OCI-LY1 (cell line): Measurements from ENCODE around the gene GRIN3B.

Experiments
- H2AFZ ChIP-seq: fragments of 200-600 bp; sonication (generic), shearing (Covaris generic); 2 replicates; pipeline ENCODE4 v1.6.0; 2014; ENCODE audit warnings: antibody characterized with exemption, mild to moderate bottlenecking, low read length
- H3F3A ChIP-seq: fragments of 200-600 bp; sonication (generic), shearing (Covaris generic); 2 replicates; pipeline ENCODE4 v1.6.0; 2014; ENCODE audit warnings: mild to moderate bottlenecking, antibody characterized with exemption, low read length, moderate library complexity; ENCODE audit not compliant: insufficient read depth
- H3K27ac ChIP-seq: fragments of 200-600 bp; sonication (generic); 2 replicates; pipeline ENCODE4 v1.5.1; 2014; ENCODE audit warnings: low read length, mixed run types, mild to moderate bottlenecking, low read depth; ENCODE audit not compliant: poor library complexity, severe bottlenecking
- H3K27me3 ChIP-seq: fragments of 200-600 bp; sonication (generic); 2 replicates; pipeline ENCODE4 v1.6.0; 2014; ENCODE audit warnings: antibody characterized with exemption, mild to moderate bottlenecking, low read length, moderate library complexity; ENCODE audit not compliant: insufficient read depth
- H3K36me3 ChIP-seq: fragments of 200-600 bp; sonication (generic); 2 replicates; pipeline ENCODE4 v1.6.1; 2014; ENCODE audit warnings: mild to moderate bottlenecking, antibody characterized with exemption, low read length, moderate library complexity, mixed read lengths; ENCODE audit not compliant: insufficient read depth
- H3K4me1 ChIP-seq: fragments of 200-600 bp; sonication (generic); 2 replicates; pipeline ENCODE4 v1.5.1; 2014; ENCODE audit warnings: mild to moderate bottlenecking, low read length, moderate library complexity; ENCODE audit not compliant: insufficient read depth, severe bottlenecking
- H3K4me2 ChIP-seq: fragments of 200-600 bp; sonication (generic), shearing (Covaris generic); 2 replicates; pipeline ENCODE4 v1.6.1; 2014; ENCODE audit warnings: low read length
- H3K4me3 ChIP-seq: fragments of 200-600 bp; sonication (generic); 2 replicates; pipeline ENCODE4 v1.5.1; 2014; ENCODE audit warnings: low read length, low read depth, mild to moderate bottlenecking, mixed read lengths; ENCODE audit not compliant: poor library complexity, severe bottlenecking
- H3K79me2 ChIP-seq: fragments of 200-600 bp; shearing (Covaris generic); 2 replicates; pipeline ENCODE4 v1.6.1; 2016; ENCODE audit warnings: mixed run types, low read length, mixed read lengths; ENCODE audit not compliant: insufficient read depth
- H3K9ac ChIP-seq: fragments of 200-600 bp; sonication (generic), shearing (Covaris generic); 2 replicates; pipeline ENCODE4 v1.6.1; 2014; ENCODE audit warnings: mild to moderate bottlenecking, low read length, mixed read lengths
- H3K9me2 ChIP-seq: fragments of 200-600 bp; sonication (generic), shearing (Covaris generic); 2 replicates; pipeline ENCODE4 v1.6.1; 2014; ENCODE audit warnings: low read depth, mild to moderate bottlenecking, low read length, mixed read lengths
- H3K9me3 ChIP-seq: fragments of 200-600 bp; shearing (Covaris generic); 2 replicates; pipeline ENCODE4 v1.6.1; 2014; ENCODE audit warnings: low read length, mixed read lengths
- H4K20me1 ChIP-seq: fragments of 200-600 bp; sonication (generic), shearing (Covaris generic); 2 replicates; pipeline ENCODE4 v1.6.0; 2016; ENCODE audit warnings: mild to moderate bottlenecking, low read length; ENCODE audit not compliant: insufficient read depth
- CTCF ChIP-seq: fragments of 200-600 bp; sonication (generic), shearing (Covaris generic); IDR thresholded peaks from 2 replicates; pipeline ENCODE4 v1.5.1; 2017; ENCODE audit warnings: mild to moderate bottlenecking, antibody characterized with exemption, low read length, moderate library complexity, mixed read lengths
- EZH2 ChIP-seq: fragments of 200-600 bp; sonication (generic), shearing (Covaris generic); IDR thresholded peaks from 2 replicates; pipeline ENCODE4 v1.8.0; 2017; ENCODE audit warnings: borderline replicate concordance, mixed run types, mild to moderate bottlenecking, antibody characterized with exemption, low read length, moderate library complexity, mixed read lengths

GRIN3B gene

DNA sequence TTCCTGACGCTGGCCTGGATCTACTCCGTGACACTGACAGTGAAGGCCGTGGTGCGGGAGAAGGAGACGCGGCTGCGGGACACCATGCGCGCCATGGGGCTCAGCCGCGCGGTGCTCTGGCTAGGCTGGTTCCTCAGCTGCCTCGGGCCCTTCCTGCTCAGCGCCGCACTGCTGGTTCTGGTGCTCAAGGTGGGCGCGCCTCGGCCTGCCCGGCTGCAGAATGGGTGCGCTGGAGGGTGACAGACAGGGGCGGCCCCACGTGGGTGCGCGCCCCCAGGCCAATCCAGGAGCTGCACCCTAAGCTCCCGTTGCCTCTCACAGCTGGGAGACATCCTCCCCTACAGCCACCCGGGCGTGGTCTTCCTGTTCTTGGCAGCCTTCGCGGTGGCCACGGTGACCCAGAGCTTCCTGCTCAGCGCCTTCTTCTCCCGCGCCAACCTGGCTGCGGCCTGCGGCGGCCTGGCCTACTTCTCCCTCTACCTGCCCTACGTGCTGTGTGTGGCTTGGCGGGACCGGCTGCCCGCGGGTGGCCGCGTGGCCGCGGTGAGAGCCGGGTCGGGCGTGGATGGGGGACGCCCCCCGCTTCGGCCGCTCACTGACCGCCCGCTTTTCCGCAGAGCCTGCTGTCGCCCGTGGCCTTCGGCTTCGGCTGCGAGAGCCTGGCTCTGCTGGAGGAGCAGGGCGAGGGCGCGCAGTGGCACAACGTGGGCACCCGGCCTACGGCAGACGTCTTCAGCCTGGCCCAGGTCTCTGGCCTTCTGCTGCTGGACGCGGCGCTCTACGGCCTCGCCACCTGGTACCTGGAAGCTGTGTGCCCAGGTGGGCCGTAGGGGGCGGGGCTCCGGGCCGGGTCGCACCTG is 46.8 kb downstream of the GRIN3B start:
- H3K4me3 ChIP-seq = peak overlapping the region; percentile 18
- H2AFZ ChIP-seq = no peak overlapping the region
- no peak for TF ChIP-seq CTCF
- peaks cover 38% of the 10 kb centered on the region for H3K4me1 ChIP-seq
- H4K20me1 ChIP-seq = no peaks in the 10 kb centered on the region
- H3K9me2 ChIP-seq = no peaks in the 10 kb centered on the region
- peak overlapping the region; percentile 87 for H3K27ac ChIP-seq
- no peaks in the 10 kb centered on the region for H3F3A ChIP-seq
- H3K9me3 ChIP-seq = no peaks in the 10 kb centered on the region
- H3K4me2 ChIP-seq = peak overlapping the region; percentile 41
- H3K9ac ChIP-seq = peak overlapping the region; percentile 24; the same call in 1 of the 2 replicates
- peaks cover 20% of the 10 kb centered on the region; the same call in 1 of the 2 replicates for H3K36me3 ChIP-seq
- H3K27me3 ChIP-seq = no peaks in the 10 kb centered on the region
- no peaks in the 10 kb centered on the region for H3K79me2 ChIP-seq

DNA sequence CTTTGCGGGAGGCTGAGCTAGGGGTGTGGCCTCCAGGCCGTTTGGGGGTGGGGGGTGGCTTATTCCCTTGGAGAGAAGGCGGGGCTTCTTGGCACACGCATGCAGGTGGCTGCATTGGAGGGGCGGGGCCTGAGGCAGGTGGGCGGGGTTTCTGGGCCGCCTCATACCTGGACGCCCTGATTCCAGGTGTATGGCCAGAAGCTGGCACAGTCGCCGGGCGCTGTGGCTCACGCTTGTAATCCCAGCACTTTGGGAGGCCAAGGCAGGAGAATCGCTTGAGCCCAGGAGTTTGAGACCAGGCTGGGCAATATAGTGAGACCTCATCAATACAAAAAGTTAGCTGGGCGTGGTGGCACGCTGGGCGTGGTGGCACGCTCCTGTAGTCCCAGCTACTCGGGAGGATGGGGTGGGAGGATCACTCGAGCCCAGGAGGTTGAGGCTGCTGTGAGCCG is 47.5 kb downstream of the GRIN3B start:
- TF ChIP-seq EZH2 (no peak), CTCF (no peak)
- Histone ChIP-seq H3K36me3 (peaks cover 15% of the 10 kb centered on the region; the same call in 1 of the 2 replicates), H3K4me3 (no peak overlapping the region), H3K27ac (peak overlapping the region; percentile 87), H3K27me3 (no peaks in the 10 kb centered on the region), H3K9me3 (no peaks in the 10 kb centered on the region), H3K4me1 (peaks cover 31% of the 10 kb centered on the region), H4K20me1 (no peaks in the 10 kb centered on the region), H3K9ac (no peak overlapping the region), H3K9me2 (no peaks in the 10 kb centered on the region), H3K79me2 (no peaks in the 10 kb centered on the region), H3K4me2 (peak overlapping the region; percentile 41; the same call in 1 of the 2 replicates), H2AFZ (no peak overlapping the region), H3F3A (no peaks in the 10 kb centered on the region)

GRCh38 chr19:1049106-1049505 is 48.9 kb downstream of the GRIN3B start:
- H4K20me1 ChIP-seq = no peaks in the 10 kb centered on the region
- no peaks in the 10 kb centered on the region for H3K79me2 ChIP-seq
- no peaks in the 10 kb centered on the region for H3F3A ChIP-seq
- H3K4me3 ChIP-seq = no peak overlapping the region
- TF ChIP-seq EZH2 (no peak), CTCF (no peak)
- H3K27ac ChIP-seq = no peak overlapping the region
- peaks cover 25% of the 10 kb centered on the region for H3K4me1 ChIP-seq
- H3K9me2 ChIP-seq = no peaks in the 10 kb centered on the region
- peaks cover 23% of the 10 kb centered on the region; the same call in 1 of the 2 replicates for H3K36me3 ChIP-seq
- no peak overlapping the region for H2AFZ ChIP-seq
- H3K4me2 ChIP-seq = no peak overlapping the region
- H3K27me3 ChIP-seq = no peaks in the 10 kb centered on the region
- no peak overlapping the region for H3K9ac ChIP-seq
- no peaks in the 10 kb centered on the region for H3K9me3 ChIP-seq
